OCI-LY1 (cell line): Measurements from ENCODE around the gene NDRG2.

ENCODE experiments used
- H2AFZ ChIP-seq: fragments of 200-600 bp; sonication (generic), shearing (Covaris generic); 2 replicates; pipeline ENCODE4 v1.6.0; 2014; ENCODE audit warnings: antibody characterized with exemption, mild to moderate bottlenecking, low read length
- H3F3A ChIP-seq: fragments of 200-600 bp; sonication (generic), shearing (Covaris generic); 2 replicates; pipeline ENCODE4 v1.6.0; 2014; ENCODE audit warnings: mild to moderate bottlenecking, antibody characterized with exemption, low read length, moderate library complexity; ENCODE audit not compliant: insufficient read depth
- H3K27ac ChIP-seq: fragments of 200-600 bp; sonication (generic); 2 replicates; pipeline ENCODE4 v1.5.1; 2014; ENCODE audit warnings: low read length, mixed run types, mild to moderate bottlenecking, low read depth; ENCODE audit not compliant: poor library complexity, severe bottlenecking
- H3K27me3 ChIP-seq: fragments of 200-600 bp; sonication (generic); 2 replicates; pipeline ENCODE4 v1.6.0; 2014; ENCODE audit warnings: antibody characterized with exemption, mild to moderate bottlenecking, low read length, moderate library complexity; ENCODE audit not compliant: insufficient read depth
- H3K36me3 ChIP-seq: fragments of 200-600 bp; sonication (generic); 2 replicates; pipeline ENCODE4 v1.6.1; 2014; ENCODE audit warnings: mild to moderate bottlenecking, antibody characterized with exemption, low read length, moderate library complexity, mixed read lengths; ENCODE audit not compliant: insufficient read depth
- H3K4me1 ChIP-seq: fragments of 200-600 bp; sonication (generic); 2 replicates; pipeline ENCODE4 v1.5.1; 2014; ENCODE audit warnings: mild to moderate bottlenecking, low read length, moderate library complexity; ENCODE audit not compliant: insufficient read depth, severe bottlenecking
- H3K4me2 ChIP-seq: fragments of 200-600 bp; sonication (generic), shearing (Covaris generic); 2 replicates; pipeline ENCODE4 v1.6.1; 2014; ENCODE audit warnings: low read length
- H3K4me3 ChIP-seq: fragments of 200-600 bp; sonication (generic); 2 replicates; pipeline ENCODE4 v1.5.1; 2014; ENCODE audit warnings: low read length, low read depth, mild to moderate bottlenecking, mixed read lengths; ENCODE audit not compliant: poor library complexity, severe bottlenecking
- H3K79me2 ChIP-seq: fragments of 200-600 bp; shearing (Covaris generic); 2 replicates; pipeline ENCODE4 v1.6.1; 2016; ENCODE audit warnings: mixed run types, low read length, mixed read lengths; ENCODE audit not compliant: insufficient read depth
- H3K9ac ChIP-seq: fragments of 200-600 bp; sonication (generic), shearing (Covaris generic); 2 replicates; pipeline ENCODE4 v1.6.1; 2014; ENCODE audit warnings: mild to moderate bottlenecking, low read length, mixed read lengths
- H3K9me2 ChIP-seq: fragments of 200-600 bp; sonication (generic), shearing (Covaris generic); 2 replicates; pipeline ENCODE4 v1.6.1; 2014; ENCODE audit warnings: low read depth, mild to moderate bottlenecking, low read length, mixed read lengths
- H3K9me3 ChIP-seq: fragments of 200-600 bp; shearing (Covaris generic); 2 replicates; pipeline ENCODE4 v1.6.1; 2014; ENCODE audit warnings: low read length, mixed read lengths
- H4K20me1 ChIP-seq: fragments of 200-600 bp; sonication (generic), shearing (Covaris generic); 2 replicates; pipeline ENCODE4 v1.6.0; 2016; ENCODE audit warnings: mild to moderate bottlenecking, low read length; ENCODE audit not compliant: insufficient read depth
- CTCF ChIP-seq: fragments of 200-600 bp; sonication (generic), shearing (Covaris generic); IDR thresholded peaks from 2 replicates; pipeline ENCODE4 v1.5.1; 2017; ENCODE audit warnings: mild to moderate bottlenecking, antibody characterized with exemption, low read length, moderate library complexity, mixed read lengths
- EZH2 ChIP-seq: fragments of 200-600 bp; sonication (generic), shearing (Covaris generic); IDR thresholded peaks from 2 replicates; pipeline ENCODE4 v1.8.0; 2017; ENCODE audit warnings: borderline replicate concordance, mixed run types, mild to moderate bottlenecking, antibody characterized with exemption, low read length, moderate library complexity, mixed read lengths

The NDRG2 gene

GRCh38 chr14:20998674-20999366 lies 26.0 kb downstream of the NDRG2 start, which contains the start of gene SLC39A2:
Gene SLC39A2 (plus strand): TSS chr14:20999293. CDS start chr14:20999447, 154 bp downstream.
- Histone ChIP-seq H3K4me3 (no peak within 1 kb of the TSS), H3K27me3 (no peaks in the 10 kb centered on the region), H3K27ac (no peak within 1 kb of the TSS), H3K36me3 (peaks cover 40% of the 10 kb centered on the region), H3K4me2 (no peak within 1 kb of the TSS), H3K9ac (no peak within 1 kb of the TSS), H3K9me3 (no peaks in the 10 kb centered on the region), H3K9me2 (no peaks in the 10 kb centered on the region), H3F3A (no peaks in the 10 kb centered on the region), H3K4me1 (no peaks in the 10 kb centered on the region), H2AFZ (no peak within 1 kb of the TSS), H4K20me1 (no peaks in the 10 kb centered on the region), H3K79me2 (no peaks in the 10 kb centered on the region)
- TF ChIP-seq EZH2, result no peak
- no peak for TF ChIP-seq CTCF

GRCh38 chr14:20998139-20998538 lies 26.7 kb downstream of the NDRG2 start:
- Histone ChIP-seq H3K9me2 (no peaks in the 10 kb centered on the region), H3F3A (no peaks in the 10 kb centered on the region), H3K4me1 (no peaks in the 10 kb centered on the region), H3K4me2 (no peak overlapping the region), H3K4me3 (no peak overlapping the region), H4K20me1 (no peaks in the 10 kb centered on the region), H3K9me3 (no peaks in the 10 kb centered on the region), H3K9ac (no peak overlapping the region), H3K27me3 (no peaks in the 10 kb centered on the region), H3K79me2 (no peaks in the 10 kb centered on the region), H3K27ac (no peak overlapping the region), H3K36me3 (peaks cover 47% of the 10 kb centered on the region), H2AFZ (no peak overlapping the region)
- TF ChIP-seq EZH2, result no peak
- no peak for TF ChIP-seq CTCF

GRCh38 chr14:20997564-20997963 lies 27.3 kb downstream of the NDRG2 start:
- Histone ChIP-seq H3K27ac (no peak overlapping the region), H3K4me1 (no peaks in the 10 kb centered on the region), H3K9ac (no peak overlapping the region), H3K36me3 (peaks cover 53% of the 10 kb centered on the region), H3K9me2 (no peaks in the 10 kb centered on the region), H3K4me3 (no peak overlapping the region), H3K27me3 (no peaks in the 10 kb centered on the region), H3K9me3 (no peaks in the 10 kb centered on the region), H2AFZ (no peak overlapping the region), H3K4me2 (no peak overlapping the region), H4K20me1 (no peaks in the 10 kb centered on the region), H3K79me2 (no peaks in the 10 kb centered on the region), H3F3A (no peaks in the 10 kb centered on the region)
- no peak for TF ChIP-seq EZH2
- no peak for TF ChIP-seq CTCF
